Measurements from ENCODE around the gene NHEJ1. TPM values are rescaled to one million over a fixed set of nuclear protein-coding genes. Genes with fewer than 3 reads are reported as not detected.

The NHEJ1 gene
- total and polyA plus RNA-seq, 2 donors (not counting 3 experiments of a cell fraction or from before 2014, with no cell fraction given) = 12.8 to 12.9 TPM

- dilution Hi-C loops (cut with MboI; ENCODE audit: extremely low pct_ligation_motif_present, low sequenced_read_pairs) = no loop called here
- CTCF ChIA-PET = interaction anchor here (1.1 to 4.6 kb wide), 6 partner anchors 9 to 99 kb away, joined by 3 to 22 read pairs (median 4); no protein-coding TSS in a partner anchor
- H3K27me3 ChIP-seq (ENCODE audit: control insufficient read depth in 2 of 2, insufficient read depth in 2 of 2, low read length in 2 of 2) = no peaks in the 10 kb centered on the region
- H3K4me2 ChIP-seq (ENCODE audit: insufficient read depth, low read length) = no peak overlapping the region
- H3K9me3 ChIP-seq (replicated peaks; ENCODE audit: control insufficient read depth, insufficient read depth, low read length) = no peaks in the 10 kb centered on the region
- BruUV-seq (replicated peaks) = no TSS peak
- H3K9ac ChIP-seq (replicated peaks; ENCODE audit: extremely low read depth, insufficient read depth, low read length) = no peak overlapping the region
- FAIRE-seq = no peak
- POLR2A ChIA-PET = no interaction called here
- H3K4me1 ChIP-seq (ENCODE audit: control insufficient read depth, extremely low read depth, insufficient read depth, low read length) = no peaks in the 10 kb centered on the region
- H3K4me3 ChIP-seq (replicated peaks in 1 of 3; ENCODE audit: insufficient read depth in 1 of 3, low read depth in 1 of 3, low read length in 3 of 3) = no peak overlapping the region
- H4K20me1 ChIP-seq (replicated peaks; ENCODE audit: control insufficient read depth, extremely low read depth, insufficient read depth, low read length) = no peaks in the 10 kb centered on the region
- no peaks in the 10 kb centered on the region for H3K36me3 ChIP-seq (ENCODE audit: control insufficient read depth in 2 of 2, extremely low read depth in 1 of 2, insufficient read depth in 2 of 2, low read length in 2 of 2)
- H3K79me2 ChIP-seq (ENCODE audit: control insufficient read depth, insufficient read depth, low read length) = no peaks in the 10 kb centered on the region
- intact Hi-C loops (cut with micrococcal nuclease) = no loop called here
- no peak overlapping the region for H2AFZ ChIP-seq (ENCODE audit: low read depth, low read length)
- H3K27ac ChIP-seq (ENCODE audit: insufficient read depth, low read depth, low read length) = no peak overlapping the region
- no peak for DNase-seq (ENCODE audit: low read depth, low spot score)
- H3K9me1 ChIP-seq (replicated peaks; ENCODE audit: control insufficient read depth, extremely low read depth, insufficient read depth, low read length) = no peaks in the 10 kb centered on the region
- TF ChIP-seq POLR2A (IDR thresholded peaks at IDR 0.05; ENCODE audit: low read depth, low read length) (no peak), JUN (IDR thresholded peaks at IDR 0.05; ENCODE audit: borderline replicate concordance, insufficient read depth, insufficient read length, low read depth) (no peak), FOS (IDR thresholded peaks at IDR 0.05; ENCODE audit: borderline replicate concordance, insufficient read depth, low read length) (no peak), MYC (IDR thresholded peaks at IDR 0.05; ENCODE audit: low read depth, low read length) (no peak), CTCF (IDR thresholded peaks at IDR 0.05; ENCODE audit: extremely low read depth in 1 of 2, insufficient read depth in 1 of 2, low read depth in 1 of 2, low read length in 2 of 2) (no peak), EZH2 (IDR thresholded peaks at IDR 0.05; ENCODE audit: borderline replicate concordance, low read depth, low read length, severe bottlenecking) (no peak), POLR2AphosphoS5 (IDR thresholded peaks at IDR 0.05; ENCODE audit: insufficient read depth, low read depth, low read length) (no peak), GATA2 (IDR thresholded peaks at IDR 0.05; ENCODE audit: insufficient read depth, insufficient read length, low read depth, low read length) (no peak), MAX (IDR thresholded peaks at IDR 0.05; ENCODE audit: insufficient read depth, insufficient read length) (no peak)
Measured at GRCh38 chr2:219128396-219128795, 32.2 kb downstream of the NHEJ1 start.
